Sigmoid colon (tissue), 7 donors: ENCODE results near the gene ARL5B. TPM values are rescaled to one million over a fixed set of nuclear protein-coding genes. Genes with fewer than 3 reads are reported as not detected.

Source experiments
- DNase-seq: peaks from one replicate; pipeline ENCODE4 v3.0.0-alpha.2; 2019
- H3K27ac ChIP-seq, 4 donors: fragments of 200-600 bp; sonication (generic); one replicate each; pipeline ENCODE4 v1.5.1; 2016 to 2019; ENCODE audit warnings: mild to moderate bottlenecking in 1 of 4
- H3K27me3 ChIP-seq, 3 donors: fragments of 200-600 bp; sonication (generic); one replicate each; pipeline ENCODE4 v1.5.1; 2019; ENCODE audit warnings: mild to moderate bottlenecking in 1 of 3
- H3K36me3 ChIP-seq, 4 donors: fragments of 200-600 bp; sonication (generic); one replicate each; pipeline ENCODE4 v1.5.1; 2016 to 2019
- H3K4me1 ChIP-seq, 4 donors: fragments of 200-600 bp; sonication (generic); one replicate each; pipeline ENCODE4 v1.5.1; 2017 to 2019
- H3K4me3 ChIP-seq, 4 donors: fragments of 200-600 bp; sonication (generic); one replicate each; pipeline ENCODE4 v1.5.1; 2017 to 2019; ENCODE audit warnings: mild to moderate bottlenecking in 2 of 4, moderate library complexity in 1 of 4
- H3K9me3 ChIP-seq, 4 donors: fragments of 200-600 bp in 3 of 4; sonication (generic) in 3 of 4; one replicate each; pipeline versions ENCODE4 v1.5.1 to v1.6.1; 2013 to 2019
- EP300 ChIP-seq, 4 donors: sonication (generic); formaldehyde crosslinking; IDR thresholded peaks; one replicate each; pipeline ENCODE4 v1.6.1; 2017; ENCODE audit warnings: antibody characterized with exemption in 4 of 4
- POLR2A ChIP-seq, 2 donors: fragments of 450-650 bp; IDR thresholded peaks; one replicate each; pipeline ENCODE4 v1.6.1; 2016; ENCODE audit warnings: antibody characterized with exemption in 2 of 2, mild to moderate bottlenecking in 2 of 2, moderate library complexity in 2 of 2
- POLR2AphosphoS5 ChIP-seq, 4 donors: sonication (generic); formaldehyde crosslinking; IDR thresholded peaks; one replicate each; pipeline ENCODE4 v1.6.1; 2017; ENCODE audit warnings: antibody characterized with exemption in 4 of 4
- WGBS, 2 donors: extraction: QIAGEN DNeasy Blood & Tissue Kit; methylation state at CpG; one replicate each; pipeline ENCODE4 v1.1.7; 2013; 5-methylcytosine and 5-hydroxymethylcytosine counted together
- intact Hi-C: fragments of 100-400 bp; cut with DNase I; formaldehyde crosslinking; loops from one replicate; pipeline ENCODE4 v1.15.1; 2023
- polyA plus RNA-seq, 3 donors: library from polyadenylated mRNA; stranded (reverse); fragments of 200-250 nt; gene quantifications; one replicate each; pipeline ENCODE4 v1.2.3, GENCODE V29; 2013
- total RNA-seq, 4 donors: library from RNA; depleted of rRNA; stranded (reverse); fragments of >200 nt; gene quantifications; one replicate each; pipeline ENCODE4 v1.1.0, GENCODE V29; 2016
- TF ChIP-seq, protein P1 (sequence below), 4 experiments: fragments of 450-650 bp in 3 of 4; fragments of 200-600 bp in 1 of 4; IDR thresholded peaks; one replicate each; pipeline ENCODE4 v1.5.1; 2016 to 2019; ENCODE audit warnings: antibody characterized with exemption in 4 of 4, mild to moderate bottlenecking in 3 of 4, moderate library complexity in 2 of 4
- donor health status: healthy with polysubstance abuse.
- donor health status: Bipolar disorder and iron deficiency.
- donor health status: healthy.

Gene ARL5B
- total and polyA plus RNA-seq, 7 donors, result 3.0 to 11.2 (median 9.0) TPM

GRCh38 chr10:18675086-18675801 is 16.0 kb downstream of the ARL5B start:
- Histone ChIP-seq H3K4me3 (no peak overlapping the region), H3K9me3 (no peaks in the 10 kb centered on the region), H3K27me3 (no peaks in the 10 kb centered on the region), H3K4me1 (no peaks in the 10 kb centered on the region), H3K36me3 (peaks cover 0 to 62% (median 9%) of the 10 kb centered on the region in 4 donors), H3K27ac (no peak overlapping the region)
- WGBS, 2 donors, result 94 to 95% methylated on average over 4 of the region's 4 CpGs
- intact Hi-C loops, result no loop called here
- TF ChIP-seq EP300 (IDR thresholded peaks at IDR 0.05), result no peak
- TF ChIP-seq, protein P1, sequence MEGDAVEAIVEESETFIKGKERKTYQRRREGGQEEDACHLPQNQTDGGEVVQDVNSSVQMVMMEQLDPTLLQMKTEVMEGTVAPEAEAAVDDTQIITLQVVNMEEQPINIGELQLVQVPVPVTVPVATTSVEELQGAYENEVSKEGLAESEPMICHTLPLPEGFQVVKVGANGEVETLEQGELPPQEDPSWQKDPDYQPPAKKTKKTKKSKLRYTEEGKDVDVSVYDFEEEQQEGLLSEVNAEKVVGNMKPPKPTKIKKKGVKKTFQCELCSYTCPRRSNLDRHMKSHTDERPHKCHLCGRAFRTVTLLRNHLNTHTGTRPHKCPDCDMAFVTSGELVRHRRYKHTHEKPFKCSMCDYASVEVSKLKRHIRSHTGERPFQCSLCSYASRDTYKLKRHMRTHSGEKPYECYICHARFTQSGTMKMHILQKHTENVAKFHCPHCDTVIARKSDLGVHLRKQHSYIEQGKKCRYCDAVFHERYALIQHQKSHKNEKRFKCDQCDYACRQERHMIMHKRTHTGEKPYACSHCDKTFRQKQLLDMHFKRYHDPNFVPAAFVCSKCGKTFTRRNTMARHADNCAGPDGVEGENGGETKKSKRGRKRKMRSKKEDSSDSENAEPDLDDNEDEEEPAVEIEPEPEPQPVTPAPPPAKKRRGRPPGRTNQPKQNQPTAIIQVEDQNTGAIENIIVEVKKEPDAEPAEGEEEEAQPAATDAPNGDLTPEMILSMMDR (IDR thresholded peaks at IDR 0.05), result no peak
- no peak for TF ChIP-seq POLR2A (IDR thresholded peaks at IDR 0.05)
- TF ChIP-seq POLR2AphosphoS5 (IDR thresholded peaks at IDR 0.05), result no peak
- no peak for DNase-seq

GRCh38 chr10:18680754-18681153 is 21.5 kb downstream of the ARL5B start:
- Histone ChIP-seq H3K27ac (no peak overlapping the region), H3K9me3 (no peaks in the 10 kb centered on the region), H3K4me1 (no peaks in the 10 kb centered on the region), H3K4me3 (no peak overlapping the region), H3K27me3 (no peaks in the 10 kb centered on the region), H3K36me3 (peaks cover 0 to 9% (median 0%) of the 10 kb centered on the region in 4 donors)
- intact Hi-C loops, result no loop called here
- TF ChIP-seq EP300 (IDR thresholded peaks at IDR 0.05) (no peak), POLR2A (IDR thresholded peaks at IDR 0.05) (no peak), POLR2AphosphoS5 (IDR thresholded peaks at IDR 0.05) (no peak)
- TF ChIP-seq, protein P1 (IDR thresholded peaks at IDR 0.05), result no peak
- WGBS, 2 donors, result 95 to 96% methylated on average over 3 of the region's 3 CpGs
- DNase-seq, result no peak

DNA sequence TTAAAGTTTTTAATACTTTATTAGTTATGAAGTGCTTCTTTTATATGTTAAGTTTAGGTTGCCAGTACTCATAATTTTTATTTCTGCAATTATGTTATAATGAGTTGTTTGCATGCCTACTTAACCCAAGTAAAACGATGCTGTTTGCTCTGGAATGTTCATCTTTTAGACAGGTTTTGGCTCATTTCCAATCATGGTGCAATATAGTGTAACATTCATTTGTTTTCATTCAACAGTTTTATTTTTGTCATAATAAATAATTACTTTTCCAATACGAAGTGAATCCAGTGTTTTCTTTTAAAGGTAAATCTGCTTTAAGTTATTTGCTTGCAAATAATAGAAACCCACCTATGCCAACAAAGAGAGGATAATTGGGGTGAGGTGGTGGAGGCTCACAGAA is 22.1 kb downstream of the ARL5B start:
- intact Hi-C loops, result no loop called here
- WGBS, 2 donors, result 21 to 44% methylated on average over 2 of the region's 2 CpGs
- TF ChIP-seq EP300 (IDR thresholded peaks at IDR 0.05), result no peak
- TF ChIP-seq POLR2AphosphoS5 (IDR thresholded peaks at IDR 0.05), result no peak
- no peak for TF ChIP-seq POLR2A (IDR thresholded peaks at IDR 0.05)
- TF ChIP-seq, protein P1 (IDR thresholded peaks at IDR 0.05), result no peak

GRCh38 chr10:18681971-18682411 is 22.8 kb downstream of the ARL5B start:
- H3K9me3 ChIP-seq, result no peaks in the 10 kb centered on the region
- no peaks in the 10 kb centered on the region for H3K4me1 ChIP-seq
- H3K27me3 ChIP-seq, result no peaks in the 10 kb centered on the region
- WGBS, 2 donors, result 76 to 83% methylated on average over 4 of the region's 4 CpGs
- no peak overlapping the region for H3K27ac ChIP-seq
- H3K36me3 ChIP-seq, result peaks cover 0 to 4% (median 0%) of the 10 kb centered on the region in 4 donors
- TF ChIP-seq, protein P1 (IDR thresholded peaks at IDR 0.05), result no peak
- TF ChIP-seq POLR2AphosphoS5 (IDR thresholded peaks at IDR 0.05), result no peak
- no peak for TF ChIP-seq EP300 (IDR thresholded peaks at IDR 0.05)
- no peak for TF ChIP-seq POLR2A (IDR thresholded peaks at IDR 0.05)
- intact Hi-C loops, result no loop called here
- no peak for DNase-seq
- H3K4me3 ChIP-seq, result no peak overlapping the region

More for the DNA sequence above, 22.1 kb downstream of the ARL5B start:
- no peak overlapping the region for H3K4me3 ChIP-seq
- no peaks in the 10 kb centered on the region for H3K9me3 ChIP-seq
- peaks cover 0 to 4% (median 0%) of the 10 kb centered on the region in 4 donors for H3K36me3 ChIP-seq
- no peaks in the 10 kb centered on the region for H3K27me3 ChIP-seq
- no peaks in the 10 kb centered on the region for H3K4me1 ChIP-seq
- H3K27ac ChIP-seq, result no peak overlapping the region
- no peak for DNase-seq
